GM21447 (cell line): ENCODE data around the gene ADGRL3.
"Not testable (repeated sequence)": the region's sequence is repeated elsewhere in the genome, so short reads cannot be mapped to it uniquely, and the experiment has no call there.

ENCODE experiments used
- ATAC-seq: cut with Tn5 transposase; IDR thresholded peaks from one replicate; pipeline ENCODE4 v1.9.1; 2021; ENCODE audit not compliant: unreplicated experiment

Gene ADGRL3

DNA sequence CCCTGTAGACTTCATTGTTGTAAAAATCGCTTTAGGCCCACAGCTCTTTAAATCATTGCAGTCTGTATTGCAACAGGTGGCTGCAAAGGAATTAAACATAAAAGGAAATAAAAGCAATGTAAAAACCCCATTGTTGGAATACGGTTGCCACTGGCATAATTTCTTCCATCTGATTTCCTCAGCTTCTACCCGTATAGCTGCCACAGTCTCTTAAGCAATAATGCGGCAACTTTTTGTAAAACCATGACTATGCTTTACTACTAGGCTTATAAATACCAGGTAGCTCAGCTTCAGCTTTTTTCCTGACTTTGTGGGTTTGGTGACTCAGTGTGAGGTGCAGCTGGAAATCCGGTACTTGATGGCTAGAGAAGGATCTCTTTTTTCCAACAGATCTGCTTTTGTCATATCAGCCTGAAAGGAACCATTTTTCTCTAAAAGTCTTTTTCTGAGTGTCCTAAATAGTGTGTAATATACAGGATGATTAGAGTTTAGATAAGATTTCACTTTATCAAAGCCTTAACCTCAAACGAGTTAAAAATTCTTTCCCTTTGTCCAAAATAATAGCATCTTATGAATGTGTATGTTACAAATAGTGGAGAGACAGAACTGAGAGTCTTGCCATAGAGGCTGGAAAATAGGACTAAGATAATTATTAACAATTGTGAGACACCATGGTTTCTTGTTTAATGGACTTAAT is 268.0 kb downstream of the ADGRL3 start:
- ATAC-seq: no peak

DNA sequence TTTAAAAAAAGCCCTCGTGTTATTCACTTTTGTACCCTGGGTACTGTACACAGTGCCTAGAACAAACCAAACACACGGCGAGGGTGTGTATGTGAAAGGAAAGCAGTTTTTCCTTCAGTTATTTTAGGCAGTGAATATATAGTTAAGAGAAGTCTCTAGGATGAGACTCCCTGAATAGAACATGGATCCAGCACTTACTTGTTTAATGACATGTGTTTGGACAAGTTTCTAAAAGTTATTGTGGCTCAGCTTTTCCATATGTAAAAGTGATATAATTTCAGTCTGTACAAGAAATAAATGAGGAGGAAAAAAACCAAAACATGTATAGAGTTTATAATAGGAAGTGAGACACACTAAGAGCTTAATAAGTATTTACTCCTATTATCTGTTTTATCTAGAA is 273.2 kb downstream of the ADGRL3 start:
- ATAC-seq: no peak

DNA sequence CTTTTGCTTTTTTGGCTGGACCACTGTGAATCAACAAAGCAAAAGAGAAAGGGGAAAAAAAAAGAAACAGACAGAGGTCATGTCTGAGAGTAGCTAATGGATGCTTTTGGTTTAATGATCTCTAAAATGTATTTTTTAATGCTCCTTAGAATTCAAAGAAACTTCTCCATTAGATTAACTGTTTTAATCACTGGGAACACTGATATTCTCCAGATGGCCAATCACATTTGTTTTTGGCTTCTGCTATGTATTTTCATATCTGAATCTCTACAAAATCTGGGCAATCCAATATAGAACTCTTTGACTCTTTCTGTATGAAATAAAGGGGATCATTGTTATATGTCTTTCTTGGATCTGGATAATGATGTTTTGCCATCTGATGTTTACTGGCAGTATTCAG is 278.2 kb downstream of the ADGRL3 start:
- no peak for ATAC-seq

DNA sequence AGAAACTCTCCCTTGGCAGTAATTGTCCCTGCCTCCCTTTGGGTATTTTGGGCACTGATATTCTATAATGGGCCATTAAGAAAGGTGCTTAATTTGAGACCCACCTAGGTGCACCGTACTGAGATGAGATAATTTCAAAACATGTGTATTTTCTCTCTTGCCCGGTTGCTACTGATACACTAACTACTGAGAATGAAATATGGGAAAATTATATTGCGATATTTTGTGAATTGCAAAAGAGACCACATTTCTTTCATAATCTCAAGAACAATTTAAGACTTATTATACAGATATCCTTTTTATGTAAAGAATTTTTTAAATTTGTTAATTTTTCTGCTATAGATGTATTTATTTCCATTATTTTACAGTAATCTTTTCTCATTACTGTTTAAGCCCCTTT is 284.9 kb downstream of the ADGRL3 start:
- no peak for ATAC-seq

DNA sequence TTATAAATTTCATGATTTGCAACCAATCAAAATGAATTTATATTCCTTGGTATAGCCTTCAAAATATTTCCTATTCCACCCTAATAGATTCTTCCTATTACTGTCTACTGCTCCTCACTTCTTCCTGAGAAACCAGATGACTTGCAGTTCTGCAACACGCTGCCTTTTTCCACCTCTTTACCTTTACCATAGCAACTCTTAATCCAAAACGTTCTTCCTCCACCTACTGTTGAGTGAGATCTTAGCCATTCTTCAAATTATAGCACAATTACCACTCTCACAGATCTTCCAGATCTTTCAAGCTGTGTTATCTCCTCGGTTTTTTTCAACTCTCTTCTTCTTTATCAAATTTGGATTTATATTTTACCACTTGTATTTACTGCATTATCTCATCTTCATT is 289.8 kb downstream of the ADGRL3 start:
- no peak for ATAC-seq

DNA sequence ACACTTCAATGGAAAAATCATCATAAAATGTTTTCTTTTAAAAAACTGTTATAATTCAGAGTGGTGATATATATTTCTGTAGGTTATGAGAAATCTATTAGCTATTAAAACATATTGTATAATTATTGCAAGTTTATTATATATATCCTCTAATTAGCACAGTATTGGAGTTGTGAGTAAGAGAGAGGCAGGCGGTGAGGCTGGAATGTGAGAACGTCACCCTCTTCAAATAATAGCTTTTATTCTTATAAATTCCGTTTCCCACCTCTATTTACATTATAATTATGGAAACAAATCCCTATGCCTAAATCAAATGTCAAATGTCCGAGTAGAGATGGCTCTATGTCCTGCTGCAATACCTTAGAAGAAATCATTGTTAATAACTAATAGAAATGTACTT is 292.9 kb downstream of the ADGRL3 start:
- no peak for ATAC-seq

DNA sequence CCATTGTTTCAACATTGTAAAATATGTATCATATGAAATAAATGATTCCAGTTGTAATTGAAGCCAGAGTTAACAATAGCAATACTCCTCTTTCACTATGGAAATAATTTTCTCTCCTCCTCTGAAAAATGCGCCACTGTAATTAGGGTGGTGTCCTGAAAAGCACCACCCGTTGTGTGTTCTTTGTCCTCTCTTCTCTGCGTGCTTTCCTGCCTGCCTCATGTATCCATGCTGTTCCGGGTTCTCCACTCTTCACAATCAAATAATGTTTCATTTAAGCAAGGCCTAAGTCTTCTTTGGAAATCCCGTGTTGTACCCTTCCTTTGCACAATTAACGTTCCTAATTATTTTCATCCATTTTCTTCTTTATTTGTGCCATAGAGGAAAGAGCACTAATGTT is 293.3 kb downstream of the ADGRL3 start:
- no peak for ATAC-seq

DNA sequence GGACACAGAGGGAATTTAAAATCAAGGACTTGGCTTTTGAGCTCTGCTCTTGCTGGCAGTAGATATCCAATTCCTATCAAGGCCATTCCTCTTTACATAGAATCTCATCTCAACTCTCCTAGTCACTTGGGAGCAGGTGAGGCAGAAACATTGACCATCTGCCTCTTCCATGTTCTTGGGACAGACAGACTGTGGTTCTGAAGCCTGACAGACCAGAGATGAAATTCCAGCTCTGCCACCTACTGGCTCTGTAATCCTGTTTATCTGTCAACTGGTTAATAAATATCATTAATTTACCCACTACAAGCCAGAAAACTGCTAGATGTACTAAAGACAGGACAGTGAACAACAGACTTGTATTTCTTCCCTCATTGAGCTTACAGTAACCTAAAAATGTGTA is 300.8 kb downstream of the ADGRL3 start:
- no peak for ATAC-seq

DNA sequence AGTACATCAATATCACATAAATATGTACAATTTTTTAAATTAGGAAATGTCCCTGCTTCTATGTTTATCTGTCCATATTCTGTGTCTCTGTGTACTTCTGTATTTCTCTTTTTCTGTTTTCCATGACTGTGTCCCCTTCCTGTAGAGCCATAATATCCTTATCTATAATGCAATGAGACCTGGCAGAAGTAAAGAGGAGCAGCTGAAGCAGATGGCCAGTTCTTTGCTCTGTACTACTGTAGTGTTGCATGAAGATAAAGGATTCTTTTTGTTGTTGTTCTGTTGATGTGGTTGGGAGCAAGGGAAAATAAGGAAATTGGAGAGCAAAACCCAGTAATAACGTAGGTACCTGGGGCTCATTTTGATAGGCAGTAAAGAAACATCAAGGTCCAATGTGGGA is 301.7 kb downstream of the ADGRL3 start:
- ATAC-seq: no peak

DNA sequence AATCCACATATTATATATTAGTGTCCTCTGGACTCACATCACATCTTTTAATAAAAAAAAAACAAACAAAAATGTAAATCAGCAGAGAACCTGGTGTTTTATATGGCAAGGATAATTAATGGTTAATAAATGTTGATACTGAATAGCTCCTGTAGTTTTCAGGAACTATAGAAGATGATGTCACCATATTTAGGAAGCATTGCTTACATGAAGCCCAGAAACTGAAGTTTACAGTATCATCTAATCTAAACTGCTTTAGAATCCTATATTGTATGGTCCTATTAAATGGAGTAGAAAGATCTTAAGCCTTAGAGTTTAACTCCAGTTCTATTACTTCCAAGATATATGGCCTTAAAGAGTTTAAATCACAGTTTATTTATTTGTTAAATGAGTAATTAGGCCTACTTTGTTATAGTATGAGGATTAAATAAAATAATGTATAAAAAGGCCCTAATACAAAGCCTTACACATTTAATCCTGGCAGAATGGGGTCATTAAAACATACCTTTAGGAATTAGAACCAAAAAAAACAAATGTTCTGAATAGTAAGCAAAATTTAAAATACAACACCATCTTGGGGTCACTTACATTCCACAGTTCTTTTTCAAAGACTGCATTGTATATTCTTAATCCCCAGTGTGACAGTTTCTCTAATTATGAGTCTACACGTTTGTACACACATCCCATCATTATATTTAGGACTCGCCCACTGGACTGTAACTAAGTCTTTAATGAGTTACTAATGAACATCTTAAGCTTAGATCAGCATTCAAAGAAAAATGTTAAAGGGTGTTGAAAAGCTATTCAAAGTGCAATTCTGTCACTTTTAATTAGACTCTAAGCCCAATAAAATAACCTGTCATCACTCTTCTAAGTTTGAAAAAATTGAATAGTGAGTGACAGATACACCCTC is 305.9 kb downstream of the ADGRL3 start:
- ATAC-seq: no peak

DNA sequence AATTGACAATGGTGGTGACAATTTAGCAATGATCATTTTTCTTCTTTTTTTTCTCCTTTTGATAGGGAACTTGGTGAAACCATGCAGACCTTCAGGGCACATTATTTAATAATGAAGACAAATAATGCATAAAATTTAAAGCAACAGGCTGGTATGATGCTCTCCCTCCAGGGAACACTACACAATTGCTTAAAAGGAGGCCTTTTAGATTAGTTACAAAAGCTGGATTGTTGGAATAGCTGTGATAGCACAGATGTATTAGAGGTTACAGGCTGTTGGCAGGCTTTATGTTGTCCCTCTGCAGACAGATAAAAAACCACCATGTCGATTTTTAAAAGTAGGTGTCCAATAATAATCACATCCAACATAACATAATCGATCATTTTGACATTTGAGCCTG is 307.0 kb downstream of the ADGRL3 start:
- ATAC-seq: no peak

DNA sequence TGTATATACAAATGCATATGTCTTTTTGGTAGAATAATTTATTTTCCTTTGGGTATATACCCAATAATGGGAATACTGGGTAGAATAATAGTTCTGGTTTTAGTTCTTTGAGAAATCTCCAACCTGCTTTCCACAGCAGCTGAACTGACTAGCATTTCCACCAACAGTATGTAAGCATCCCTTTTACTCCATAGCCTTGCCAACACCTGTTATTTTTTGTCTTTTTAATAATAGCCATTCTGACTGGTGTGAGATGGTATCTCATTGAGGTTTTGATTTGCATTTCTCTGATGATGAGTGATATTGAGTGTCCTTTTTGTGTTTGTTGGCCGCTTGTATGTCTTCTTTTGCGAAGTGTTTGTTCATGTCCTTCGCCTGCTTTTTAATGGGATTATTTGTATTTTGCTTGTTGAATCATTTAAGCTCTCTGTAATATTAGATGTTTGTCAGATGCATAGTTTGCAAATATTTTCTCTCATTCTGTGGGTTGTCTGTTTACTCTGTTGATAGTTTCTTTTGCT is 309.7 kb downstream of the ADGRL3 start:
- not testable (repeated sequence) for ATAC-seq

DNA sequence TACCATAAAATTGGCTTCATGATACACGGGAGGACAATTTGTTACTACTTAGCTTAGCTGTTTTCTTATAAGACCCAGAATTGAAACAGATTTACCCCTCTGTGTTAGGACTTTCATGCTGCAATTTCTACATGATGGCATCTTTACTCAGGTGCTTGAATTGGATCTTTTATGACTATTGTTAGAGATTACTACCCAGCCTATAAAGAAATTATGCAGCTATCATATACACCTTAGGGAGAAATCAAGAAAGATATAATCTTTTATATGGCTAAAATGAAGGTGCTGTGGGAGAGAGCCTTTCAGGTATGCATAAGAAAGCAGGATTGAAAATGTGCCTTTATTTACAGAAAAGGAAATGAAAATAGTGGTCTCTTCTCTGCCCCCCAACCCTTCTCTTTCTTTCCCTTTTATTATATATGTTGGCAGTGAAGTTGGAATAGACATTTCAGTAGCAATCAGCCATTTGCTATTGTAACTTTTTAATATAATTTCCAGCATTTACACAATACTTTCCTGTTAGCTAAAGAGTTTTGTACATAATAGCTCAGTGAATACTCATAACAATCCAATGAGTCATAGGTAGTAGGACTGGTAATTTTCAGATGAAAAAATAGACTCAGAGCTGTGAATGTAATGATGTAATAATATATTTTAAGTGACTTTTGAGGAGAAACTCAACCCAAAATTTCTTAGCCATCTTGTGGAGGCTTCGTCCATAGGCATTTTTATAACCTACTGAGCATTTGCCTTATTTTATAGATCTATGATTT is 311.8 kb downstream of the ADGRL3 start:
- ATAC-seq: no peak

DNA sequence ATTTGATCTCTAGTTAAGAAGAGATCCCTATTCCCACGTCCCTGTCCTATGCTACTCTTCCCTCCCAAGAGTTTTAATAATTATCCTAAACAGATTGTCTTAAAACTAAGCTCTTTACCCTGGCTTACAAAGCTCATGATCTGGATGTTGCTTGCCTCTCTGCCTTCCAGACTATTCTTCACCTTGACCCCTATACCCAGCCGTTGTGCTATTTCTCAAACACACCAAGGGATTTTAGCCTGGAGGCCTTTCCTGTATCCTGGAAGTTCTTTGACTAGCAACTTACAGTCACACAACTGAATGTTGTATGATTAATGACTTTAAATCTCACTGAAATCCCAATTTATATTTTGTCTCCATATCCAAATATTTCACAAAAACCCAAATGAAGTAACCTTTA is 314.9 kb downstream of the ADGRL3 start:
- ATAC-seq: no peak

DNA sequence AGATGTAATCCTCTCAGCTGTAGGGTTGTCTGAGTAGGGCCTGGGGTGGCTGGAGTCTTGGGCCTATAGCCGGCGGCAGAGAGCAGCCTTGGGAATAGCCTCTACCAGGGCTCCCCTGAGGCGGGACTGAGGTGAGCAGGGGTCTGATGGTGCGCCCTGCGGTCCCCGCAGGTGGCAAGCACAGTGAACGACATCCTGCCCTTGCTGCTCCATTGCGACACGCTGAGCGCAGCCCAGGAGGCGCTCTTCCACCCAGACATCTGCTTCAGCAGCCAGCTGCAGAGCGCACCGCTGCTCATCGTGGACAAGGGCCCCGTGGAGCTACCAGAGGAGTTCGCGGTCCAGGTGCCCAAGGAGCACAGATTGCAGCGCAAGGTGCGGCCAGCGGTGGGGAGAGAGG is 317.0 kb downstream of the ADGRL3 start:
- no peak for ATAC-seq

DNA sequence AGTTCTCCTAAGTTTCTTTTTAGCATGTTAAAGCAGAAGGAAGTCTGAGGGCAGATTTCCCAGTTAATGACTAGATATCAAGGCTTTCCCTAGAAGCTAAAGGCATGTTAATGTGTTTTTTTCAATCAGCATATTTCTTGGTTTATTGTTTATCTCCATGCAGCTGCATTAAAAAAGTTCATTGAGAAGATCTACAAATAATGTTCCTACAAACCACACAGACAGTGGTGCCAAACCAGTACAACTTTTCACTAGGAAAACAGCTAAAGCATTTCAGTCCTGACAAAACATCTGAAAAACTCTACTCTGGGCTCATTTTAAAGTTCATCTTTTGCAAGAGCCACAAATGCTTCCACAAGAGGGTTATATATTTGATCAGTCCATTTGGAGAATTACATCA is 320.0 kb downstream of the ADGRL3 start:
- ATAC-seq: no peak

DNA sequence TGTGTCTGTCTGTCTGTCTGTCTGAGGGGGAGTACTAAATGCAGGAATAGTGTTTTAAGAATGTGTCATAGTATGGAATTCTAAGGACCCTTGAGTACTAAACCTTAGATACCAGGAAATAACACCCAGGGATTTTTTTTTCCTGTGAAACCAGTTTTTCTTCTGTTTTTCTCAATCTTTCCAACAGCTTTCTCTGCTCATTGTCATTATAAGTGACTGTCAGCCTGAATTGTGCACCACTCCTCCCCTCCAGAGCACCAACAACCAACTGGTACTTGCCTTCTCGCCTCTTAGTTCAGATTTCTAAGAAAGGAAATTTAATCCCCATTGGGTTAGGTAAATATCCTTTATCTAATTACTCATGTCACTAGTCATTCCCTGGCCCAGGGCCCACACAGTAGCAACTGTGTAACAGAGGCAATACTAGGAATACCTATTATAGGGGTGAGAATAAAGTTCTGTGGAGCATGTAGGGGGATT is 320.6 kb downstream of the ADGRL3 start:
- no peak for ATAC-seq

DNA sequence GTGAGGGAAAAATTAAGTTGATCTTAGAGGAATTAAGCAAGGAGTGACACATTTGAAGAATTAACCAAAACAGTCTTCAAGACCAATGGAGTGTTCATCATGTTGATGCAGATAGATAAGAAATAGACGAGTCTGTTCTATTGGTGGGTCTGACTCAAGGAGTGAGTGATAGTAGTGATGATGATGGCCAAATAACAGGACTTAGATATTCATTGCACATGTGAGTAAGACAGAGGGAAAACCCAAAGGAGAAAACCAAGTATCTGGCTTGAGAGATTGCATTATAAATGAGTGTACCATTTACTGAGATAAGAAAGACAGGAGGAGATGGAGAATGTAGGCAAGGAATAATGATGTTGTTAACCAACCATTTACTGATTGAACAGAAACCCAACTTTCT is 321.3 kb downstream of the ADGRL3 start:
- ATAC-seq: no peak

DNA sequence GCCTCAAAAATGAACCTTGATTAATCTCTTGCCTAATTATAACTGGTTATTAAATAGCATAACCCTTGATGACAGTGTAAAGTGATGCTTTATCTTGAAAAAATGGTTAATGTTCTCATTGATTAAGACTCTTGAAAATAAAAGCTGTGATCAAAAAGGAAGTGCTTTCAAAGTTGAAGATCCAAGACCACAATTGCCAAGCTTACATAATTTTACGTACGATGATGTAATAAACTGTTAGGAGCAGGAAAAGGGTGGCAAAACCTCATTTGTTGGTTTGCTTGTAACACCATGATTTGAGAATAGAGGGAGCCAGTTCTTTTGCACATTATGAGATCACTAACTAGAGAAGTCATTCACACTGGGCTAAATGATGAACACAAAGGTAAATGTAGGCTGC is 322.2 kb downstream of the ADGRL3 start:
- no peak for ATAC-seq

DNA sequence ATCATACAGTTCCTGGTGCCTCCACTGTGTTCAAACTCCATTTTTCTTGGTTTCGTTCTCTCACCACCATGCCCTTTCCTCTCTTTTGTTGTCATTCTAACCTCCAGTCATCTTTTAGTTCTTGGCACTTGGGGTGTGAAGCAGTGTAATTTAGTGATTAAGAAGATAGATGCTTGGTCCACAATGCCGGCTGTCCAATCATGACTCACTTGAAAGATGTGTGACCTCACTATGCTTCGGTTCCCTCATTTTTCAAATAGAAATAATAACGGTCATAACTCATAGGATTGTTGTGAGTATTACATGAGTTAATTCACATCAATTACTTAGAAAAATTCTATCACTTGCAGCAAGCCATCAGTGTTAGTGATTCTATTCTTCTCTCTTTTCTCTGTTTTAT is 327.8 kb downstream of the ADGRL3 start:
- ATAC-seq: no peak

DNA sequence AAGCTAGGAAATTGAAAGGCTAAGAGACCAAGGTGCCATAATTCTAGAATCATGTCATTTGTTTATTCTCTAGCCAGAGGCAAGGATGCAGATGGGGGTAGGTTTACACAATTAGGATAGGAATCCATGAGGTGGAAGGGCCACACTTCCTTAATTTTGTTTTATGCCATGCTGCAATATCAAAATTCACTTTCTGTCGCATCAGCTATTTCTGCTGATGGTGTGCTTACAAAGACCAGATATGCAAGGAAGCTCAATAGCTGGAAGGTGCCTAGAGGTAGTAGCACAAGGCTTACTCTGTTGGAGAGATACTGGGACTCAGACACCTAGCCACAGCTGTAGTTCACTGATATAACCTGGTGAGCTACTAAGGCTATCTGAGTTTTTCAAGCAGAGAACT is 328.5 kb downstream of the ADGRL3 start:
- ATAC-seq: no peak
